MV-4-11 (cell line): ENCODE measurements around the gene ADARB2.

Source experiments
- DNase-seq: peaks from one replicate; lab custom pipeline; 2025; lab: John Stamatoyannopoulos, UW

Gene ADARB2

DNA sequence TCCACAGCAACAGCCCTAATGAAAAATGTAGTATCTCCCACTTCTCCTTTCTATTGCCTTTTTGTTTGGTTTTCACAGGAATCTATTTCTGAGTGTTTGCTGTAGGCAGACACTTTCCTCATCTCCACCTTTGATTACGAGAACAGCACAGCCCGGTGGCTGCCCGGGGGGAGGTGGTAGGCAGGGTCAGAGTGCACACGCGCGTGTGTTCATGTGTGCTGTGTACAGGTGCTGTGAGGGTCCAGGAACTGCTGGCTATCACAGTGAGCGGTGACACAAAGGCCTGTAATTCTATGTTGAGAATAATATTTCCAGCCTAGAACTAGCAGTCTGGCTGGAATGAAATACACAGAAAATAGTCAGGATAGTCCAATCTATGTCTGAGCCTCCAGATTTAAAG is 212.8 kb downstream of the ADARB2 start:
- DNase-seq: no peak

DNA sequence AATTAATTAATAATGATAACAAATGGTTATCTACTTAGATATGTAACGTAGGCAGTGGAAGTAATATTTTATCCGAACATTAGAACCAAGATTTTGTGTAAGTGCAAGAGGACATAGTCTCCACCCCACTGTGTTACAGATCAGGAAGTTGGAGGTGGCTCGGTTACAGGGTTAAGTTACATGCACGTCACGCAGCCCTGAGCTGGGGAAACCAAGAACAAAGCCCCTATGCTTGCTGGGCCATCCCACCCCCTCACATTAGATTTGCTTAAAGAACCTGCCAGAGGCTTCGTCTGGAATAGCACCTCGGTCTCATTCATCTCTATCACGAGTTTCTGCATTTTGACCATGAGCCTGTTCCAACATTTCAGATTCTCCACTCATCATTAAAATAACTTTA is 214.1 kb downstream of the ADARB2 start:
- DNase-seq: no peak

DNA sequence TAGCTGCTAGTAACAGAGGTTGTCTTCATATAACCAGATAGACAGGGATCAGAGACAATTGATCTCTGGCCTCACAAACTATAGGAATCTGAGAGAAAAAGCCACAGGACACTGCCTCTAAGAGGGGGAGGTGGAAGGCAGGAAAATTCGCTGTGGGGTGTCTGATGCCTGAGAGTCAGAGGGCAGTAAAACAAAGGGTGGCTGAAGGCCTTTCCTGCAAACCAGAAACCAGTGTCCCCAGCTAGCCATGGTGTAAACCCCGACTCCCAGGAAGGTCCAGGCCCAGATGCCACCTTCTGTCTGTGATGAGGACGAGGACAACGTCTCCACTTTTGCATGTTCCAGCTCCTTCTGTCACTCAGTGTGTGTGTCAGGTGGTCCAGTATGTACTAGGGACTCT is 215.1 kb downstream of the ADARB2 start:
- no peak for DNase-seq

DNA sequence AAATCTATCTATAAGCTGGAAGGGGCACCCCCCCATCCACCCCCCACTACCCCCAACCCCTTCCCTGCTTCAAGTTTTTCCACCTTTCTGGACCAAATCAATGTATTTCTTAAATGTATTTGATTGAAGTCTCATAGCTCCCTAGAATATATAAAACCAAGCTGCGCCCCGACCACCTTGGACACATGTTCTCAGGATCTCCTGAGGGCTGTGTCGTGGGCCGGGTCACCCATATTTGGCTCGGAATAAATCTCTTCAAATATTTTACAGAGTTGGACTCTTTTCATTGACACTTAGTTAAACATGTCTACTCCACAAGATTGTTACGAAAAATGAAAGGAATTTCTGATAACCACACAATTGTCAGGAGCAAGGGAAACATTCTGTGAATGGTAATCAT is 215.6 kb downstream of the ADARB2 start:
- no peak for DNase-seq

DNA sequence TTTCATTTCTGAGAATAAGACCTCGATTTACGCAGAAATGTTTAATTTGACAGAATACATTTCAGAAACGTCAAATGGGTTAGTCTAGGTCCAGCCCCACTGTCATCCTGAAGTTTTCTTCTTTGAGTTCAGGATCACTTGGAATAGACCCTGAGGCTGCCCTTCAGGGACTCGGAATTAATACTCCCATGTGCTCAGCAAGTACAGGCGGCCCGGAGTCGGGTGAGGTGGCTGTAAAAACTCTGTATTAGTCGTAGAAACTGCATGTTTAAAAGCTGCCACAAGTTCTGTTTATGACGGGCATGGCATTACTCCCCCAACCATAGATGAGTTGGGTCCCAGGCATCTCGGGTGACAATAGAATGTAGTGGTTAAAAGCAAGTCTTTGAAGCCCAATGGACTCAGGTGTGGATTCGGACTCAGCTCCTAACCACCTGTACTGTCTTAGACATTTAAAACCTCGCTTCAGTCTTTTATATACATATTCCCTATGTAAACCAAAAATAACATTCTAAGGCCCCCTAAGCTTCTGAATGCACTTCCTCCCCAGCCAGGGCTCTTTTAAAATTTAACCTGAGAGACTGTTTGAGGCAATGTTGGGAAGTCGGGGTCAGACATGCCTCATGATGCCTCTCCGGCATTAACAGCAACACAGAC is 216.3 kb downstream of the ADARB2 start:
- DNase-seq: no peak

DNA sequence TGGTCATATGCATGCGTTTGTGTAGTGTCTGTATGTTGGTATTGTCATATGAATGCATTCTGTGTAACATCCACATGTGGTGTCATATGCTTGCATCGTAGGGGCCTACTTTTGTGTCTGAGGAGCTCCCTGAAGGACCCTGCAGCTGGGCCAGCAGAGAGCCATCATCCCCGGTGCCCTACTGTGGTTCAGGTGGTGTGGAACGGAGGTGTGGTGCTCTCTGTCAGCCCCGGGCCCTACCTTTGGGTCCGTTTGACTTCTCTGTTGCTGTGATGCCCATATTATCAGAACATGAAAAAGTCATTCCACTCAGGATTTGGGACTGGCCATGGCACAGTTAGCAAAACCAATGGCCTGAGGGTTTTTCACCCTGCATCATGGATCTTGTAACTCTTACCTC is 217.9 kb downstream of the ADARB2 start:
- DNase-seq: no peak

DNA sequence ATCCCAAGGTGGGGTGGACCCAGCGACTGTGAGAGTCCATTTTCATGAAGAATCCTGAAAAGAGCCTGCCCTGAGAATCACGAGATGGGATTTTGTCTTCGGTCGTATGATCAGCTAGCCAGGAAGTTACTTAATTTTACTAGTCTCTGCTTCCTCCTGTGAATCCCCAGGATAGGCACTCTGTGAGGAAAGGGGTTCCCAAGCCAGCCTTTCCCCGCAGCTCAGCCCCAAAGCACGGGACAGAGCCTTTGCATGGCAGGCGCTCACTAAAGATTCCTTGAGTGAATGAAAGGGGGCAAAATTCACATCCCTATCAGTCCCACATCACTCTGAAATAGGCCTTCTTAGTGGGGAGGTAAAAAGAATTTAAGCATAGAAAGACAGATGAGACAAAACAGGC is 219.6 kb downstream of the ADARB2 start:
- no peak for DNase-seq

DNA sequence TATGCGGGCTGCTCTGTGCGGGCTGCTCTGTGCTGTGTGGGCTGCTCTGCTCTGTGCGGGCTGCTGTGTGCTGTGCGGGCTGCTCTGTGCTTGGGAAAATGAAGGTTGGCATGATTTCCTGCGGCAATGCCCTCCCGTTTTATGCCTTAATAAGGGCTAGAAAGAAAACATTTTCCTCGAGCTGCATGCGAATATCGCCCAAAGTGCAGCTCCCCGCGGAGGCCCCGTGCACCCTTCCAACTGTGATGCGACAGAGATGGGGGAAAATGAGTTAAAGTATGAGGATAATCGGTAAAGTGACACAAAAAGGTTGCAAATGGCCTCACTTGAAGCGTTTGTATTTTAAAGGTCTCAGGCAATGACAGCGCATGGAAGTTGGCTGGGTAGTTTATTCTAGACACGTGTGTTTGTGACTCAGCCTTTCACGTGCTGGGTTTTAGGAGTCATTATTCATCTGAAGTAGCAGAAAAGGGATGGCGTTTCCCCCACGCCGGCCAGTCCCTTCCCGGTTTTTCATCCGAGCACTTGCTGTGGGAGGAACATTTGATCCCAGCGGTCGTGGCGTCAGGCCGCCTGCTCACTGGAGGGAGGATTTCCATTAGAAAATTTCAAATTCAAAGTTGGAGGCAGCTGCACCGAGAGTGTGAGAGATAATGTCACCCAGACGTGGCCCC is 220.7 kb downstream of the ADARB2 start:
- no peak for DNase-seq

DNA sequence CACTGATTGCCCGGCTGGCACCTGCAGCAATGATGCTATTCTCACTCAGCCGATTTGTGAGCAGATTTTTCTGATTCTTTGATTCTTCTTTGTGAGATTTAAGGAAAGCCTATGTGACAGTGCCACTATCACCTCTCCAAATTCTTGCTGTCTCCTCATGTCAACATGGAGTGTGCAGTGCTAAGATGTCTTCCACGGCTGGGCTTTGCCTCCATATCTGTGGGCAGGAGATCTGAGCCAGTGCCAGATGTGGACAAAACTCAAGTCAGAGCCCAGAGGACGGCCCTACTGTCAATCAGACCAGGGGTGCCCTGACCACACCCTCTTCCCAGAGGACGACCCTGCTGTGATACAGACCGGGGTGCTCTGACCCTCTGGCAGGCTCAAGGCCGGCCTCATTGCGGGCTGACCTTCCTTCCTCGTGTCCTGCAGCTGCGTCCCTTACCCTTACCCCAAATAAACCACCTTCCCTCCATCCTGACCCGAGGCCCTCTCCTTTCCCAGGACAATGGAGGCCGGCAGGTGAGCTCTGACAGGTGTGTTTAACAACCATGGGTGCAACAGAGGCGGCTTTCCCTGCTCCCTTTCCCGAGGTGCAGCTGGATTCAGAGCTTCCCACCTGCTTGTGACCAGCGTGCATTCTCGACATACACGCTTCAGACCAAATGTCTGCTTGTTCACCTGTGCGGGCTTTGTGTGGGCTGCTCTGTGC is 221.4 kb downstream of the ADARB2 start:
- DNase-seq: no peak

DNA sequence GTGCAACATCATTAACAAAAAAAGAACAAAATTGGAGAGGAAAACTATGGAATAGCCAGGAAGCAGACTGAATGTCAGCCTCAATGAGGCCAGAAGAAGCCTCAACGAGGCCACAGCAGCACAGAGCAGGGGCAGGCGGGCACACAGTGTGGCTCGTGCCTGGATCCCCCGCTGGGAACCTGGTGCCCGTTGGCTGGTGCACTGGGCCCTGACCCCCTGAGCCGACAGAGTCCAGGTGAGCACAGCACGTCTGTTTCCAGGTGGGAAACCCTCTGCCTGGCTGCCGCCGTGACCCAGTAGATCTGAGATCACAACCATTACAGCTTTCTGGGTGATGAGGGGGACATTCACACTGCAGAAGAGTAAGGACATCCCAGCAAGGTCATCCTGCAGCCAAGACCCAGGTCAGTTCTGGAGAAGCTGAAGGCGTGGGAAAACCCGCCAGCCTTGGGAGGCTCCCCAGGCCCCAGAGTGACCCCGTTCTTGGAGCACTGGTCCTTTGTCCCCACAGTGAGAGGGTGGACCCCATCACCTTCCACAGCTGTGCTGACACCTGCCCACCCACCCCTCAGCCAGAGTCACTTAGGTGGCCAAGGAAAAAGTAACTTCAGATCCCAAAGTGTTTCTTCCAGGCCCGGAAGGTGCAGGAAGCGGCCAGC is 222.1 kb downstream of the ADARB2 start:
- DNase-seq: no peak

DNA sequence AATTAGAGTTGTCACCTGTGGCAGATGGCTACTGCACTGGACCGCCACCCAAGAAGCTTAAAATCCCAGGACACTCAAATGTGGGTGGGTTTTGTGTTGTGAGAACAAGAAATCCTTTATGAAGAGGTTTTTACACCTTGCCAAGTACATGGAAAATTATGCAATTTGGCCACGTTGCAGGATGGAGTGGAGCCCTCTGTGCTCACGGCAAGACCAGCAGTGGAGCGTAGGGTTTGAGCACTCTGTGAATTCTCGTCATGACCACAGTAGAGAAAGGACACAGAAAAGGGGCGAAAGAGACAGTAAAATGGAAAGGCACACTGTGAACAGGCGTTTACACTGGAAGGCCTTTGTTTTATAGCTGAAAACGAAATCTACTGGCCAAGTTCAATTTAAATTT is 222.6 kb downstream of the ADARB2 start:
- DNase-seq: no peak

DNA sequence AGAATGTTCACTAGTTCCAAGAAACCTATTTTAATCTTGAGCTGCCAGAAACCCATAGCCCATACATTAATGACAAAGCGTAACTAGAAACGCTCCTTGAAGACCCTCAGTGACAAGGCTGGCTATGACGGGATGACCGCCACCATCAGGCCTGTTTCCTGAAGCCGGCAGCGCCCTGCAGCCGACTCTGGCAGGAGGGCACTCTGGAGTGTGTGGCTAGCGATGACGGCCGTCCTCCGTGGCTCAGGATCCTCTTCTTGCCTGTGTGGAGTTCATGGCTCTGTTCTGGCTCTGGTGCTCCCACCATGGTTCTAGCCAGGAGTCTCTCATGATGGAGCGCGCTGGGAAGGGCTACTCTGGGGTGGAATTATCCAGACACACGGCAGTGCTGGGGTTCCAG is 224.1 kb downstream of the ADARB2 start:
- no peak for DNase-seq

DNA sequence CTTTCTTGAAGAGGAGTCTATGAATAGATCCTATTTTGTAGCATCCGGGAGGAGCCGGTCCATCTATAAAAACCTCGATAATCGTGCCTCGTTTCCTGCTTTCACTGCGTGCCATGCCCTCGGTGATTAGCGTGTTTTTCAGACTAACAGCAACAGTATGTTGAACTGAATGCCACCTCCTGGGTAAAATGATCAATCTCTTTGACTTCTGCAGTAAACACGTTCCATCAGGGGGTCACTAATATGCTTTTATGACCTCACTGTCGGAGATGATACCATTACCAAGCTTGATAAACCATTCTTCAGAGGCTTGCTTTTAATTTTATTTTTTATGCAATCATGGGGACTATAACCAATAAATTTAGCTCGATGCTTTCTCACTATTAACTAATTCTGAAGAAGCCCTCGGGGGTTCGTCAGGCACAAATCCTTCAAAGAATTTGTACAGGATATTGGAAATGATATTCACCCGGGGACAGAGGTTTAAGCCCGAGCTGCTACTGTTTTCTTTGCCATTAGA is 228.3 kb downstream of the ADARB2 start:
- DNase-seq: no peak

DNA sequence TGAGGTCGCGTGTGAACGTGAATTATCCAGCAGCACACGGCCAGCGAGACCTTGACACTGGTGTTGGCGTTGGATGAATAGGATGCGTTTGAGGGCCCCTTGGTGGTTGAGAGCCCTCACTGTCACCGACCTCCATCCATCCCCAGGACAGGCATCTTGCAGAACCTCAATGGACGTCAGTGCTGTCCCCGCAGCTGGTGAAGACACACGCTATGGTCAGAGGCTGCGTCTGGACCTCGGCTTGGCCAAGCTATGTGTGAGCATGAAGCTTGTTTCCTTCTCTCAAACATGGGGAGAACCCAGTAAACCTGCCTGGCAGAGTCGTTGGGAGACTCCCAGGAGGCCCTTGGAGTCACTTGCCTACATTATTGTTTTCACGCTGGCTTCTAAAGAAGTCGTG is 229.2 kb downstream of the ADARB2 start:
- DNase-seq: no peak

DNA sequence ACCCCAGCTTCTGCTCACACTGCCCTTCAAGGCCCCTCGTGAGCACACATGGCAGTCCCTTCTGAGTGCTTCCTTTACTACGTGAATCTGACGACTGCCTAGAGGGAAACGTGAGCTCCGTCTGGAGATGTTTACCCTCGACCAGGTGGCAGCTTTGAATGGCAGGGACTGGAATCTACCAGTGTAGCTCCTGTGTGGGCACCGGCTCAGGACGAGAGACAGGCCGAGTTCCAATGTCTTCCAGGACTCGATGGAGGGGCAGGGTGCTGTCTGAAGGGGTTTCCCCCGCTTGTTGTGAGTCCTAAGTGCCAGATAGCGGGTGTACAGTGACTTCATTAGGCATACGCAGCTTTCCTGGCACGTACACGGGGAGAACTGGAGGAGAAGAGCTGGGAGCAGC is 229.9 kb downstream of the ADARB2 start:
- DNase-seq: no peak

DNA sequence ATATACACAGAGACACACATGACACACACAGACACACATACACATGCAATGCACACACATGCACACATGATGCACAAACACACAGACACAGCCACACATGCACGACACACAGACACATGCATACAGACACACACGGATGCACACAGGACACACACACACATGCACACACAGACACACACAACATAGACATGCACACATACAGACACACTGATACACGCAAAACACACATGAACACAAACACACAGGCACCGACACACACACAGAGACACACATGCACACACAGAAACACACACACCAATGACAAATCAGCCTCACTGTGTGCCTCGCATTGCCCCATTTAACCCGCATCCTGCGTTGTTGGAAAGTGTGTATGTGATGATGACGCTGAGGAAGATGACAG is 232.4 kb downstream of the ADARB2 start:
- DNase-seq: no peak

DNA sequence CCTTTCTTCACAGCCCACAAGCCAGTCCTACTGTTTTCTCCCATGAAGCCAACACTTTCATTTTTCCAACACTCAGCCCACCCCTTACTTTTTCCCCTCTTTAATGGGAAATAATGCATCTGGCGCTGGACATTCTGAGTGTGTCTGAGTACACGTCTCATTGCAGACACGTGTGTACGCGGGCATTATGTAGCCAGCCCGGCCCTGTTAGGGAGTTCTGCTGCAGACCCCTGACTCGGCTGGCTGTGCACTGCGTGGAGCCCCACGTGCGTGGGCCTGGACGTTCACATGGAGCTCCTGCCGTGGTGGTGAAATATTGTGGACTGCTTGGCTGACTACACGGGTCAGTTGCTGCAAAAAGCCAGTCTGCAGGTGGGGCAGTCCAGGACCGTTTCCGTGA is 233.0 kb downstream of the ADARB2 start:
- no peak for DNase-seq

DNA sequence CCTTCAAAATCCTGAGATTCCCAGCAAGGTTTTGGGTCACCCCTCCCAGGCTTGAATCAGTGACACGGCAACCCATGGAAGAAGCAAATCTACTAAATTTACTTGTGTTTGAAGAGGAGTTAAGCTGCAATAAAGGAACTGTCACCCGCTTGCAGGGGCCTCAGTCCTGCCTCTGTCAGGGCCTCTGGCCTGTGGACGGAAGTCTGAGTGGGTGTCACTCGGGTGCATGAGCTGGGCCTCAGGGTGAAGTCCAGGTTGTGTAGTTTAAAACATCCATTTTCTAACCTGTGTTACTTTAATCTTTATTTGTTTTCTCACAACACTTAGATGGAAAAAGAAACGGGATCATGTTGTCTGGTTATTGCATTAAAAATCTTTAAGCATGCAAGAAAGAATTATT is 234.9 kb downstream of the ADARB2 start:
- DNase-seq: no peak

DNA sequence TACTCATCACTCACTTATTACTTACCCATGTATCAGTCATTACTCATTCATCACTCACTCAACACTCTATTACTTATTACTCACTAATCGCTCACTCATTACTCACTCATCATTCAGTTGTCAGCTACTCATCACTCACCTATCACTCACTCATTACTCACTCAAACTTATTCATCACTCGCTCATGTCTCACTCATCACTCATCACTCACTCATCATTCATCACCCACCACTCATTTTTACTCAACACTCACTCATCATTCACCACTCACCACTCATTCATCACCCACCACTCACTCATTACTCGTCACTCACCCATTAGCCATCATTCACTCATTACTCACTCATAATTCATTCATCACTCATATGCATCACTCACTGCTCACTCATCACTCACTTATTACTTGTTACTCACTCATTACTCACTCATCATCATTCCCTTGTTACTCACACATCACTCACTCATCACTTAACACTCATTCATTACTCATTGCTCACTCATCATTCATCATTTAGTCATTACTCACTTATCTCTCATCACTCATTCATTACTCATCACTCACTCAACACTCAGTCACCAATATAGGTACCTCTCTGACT is 237.9 kb downstream of the ADARB2 start:
- DNase-seq: no peak

DNA sequence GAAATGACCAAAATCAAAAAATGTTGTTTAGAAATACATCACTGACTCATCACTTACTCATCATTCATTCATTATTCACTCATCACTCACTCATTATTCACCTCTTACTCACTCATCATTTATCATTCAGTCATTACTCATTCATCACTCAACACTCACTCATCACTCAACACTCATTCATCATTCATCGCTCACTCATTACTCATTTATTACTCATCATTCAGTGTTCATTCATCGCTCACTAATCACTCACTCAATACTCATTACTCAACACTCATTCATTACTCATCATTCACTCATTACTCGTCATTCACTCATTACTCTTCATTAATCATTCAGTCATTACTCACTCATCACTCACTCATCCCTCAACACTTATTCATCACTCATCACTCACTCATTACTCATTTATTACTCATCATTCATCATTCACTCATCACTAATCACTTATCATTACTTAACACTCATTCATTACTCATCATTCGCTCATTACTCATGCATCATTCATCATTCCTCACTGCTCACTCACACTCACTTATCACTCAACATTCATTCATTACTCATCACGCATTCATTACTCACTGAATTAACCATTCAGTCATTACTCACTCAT is 238.5 kb downstream of the ADARB2 start:
- peak; percentile 15 for DNase-seq

DNA sequence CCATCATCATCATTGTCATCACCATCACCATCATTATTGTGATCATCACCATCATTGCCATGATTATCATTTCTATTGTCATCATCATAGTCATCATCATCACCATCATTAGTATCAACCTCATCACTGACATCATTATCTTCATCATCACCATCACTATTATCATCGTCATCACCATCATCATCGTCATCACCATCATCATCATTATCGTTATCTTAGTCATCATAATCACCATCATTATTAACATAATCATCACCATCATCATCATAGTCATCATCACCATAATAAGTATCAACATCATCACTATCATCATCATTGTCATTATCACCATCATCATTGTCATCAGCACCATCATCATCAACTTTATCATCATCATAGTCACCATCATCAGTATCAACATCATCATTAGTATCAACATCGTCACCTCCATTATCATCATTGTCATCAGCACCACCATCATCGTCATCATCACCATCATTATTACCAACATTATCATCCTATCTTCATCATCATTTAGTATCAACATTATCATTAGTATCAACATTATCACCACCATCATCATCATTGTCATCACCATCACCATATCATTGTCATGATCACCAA is 241.3 kb downstream of the ADARB2 start:
- no peak for DNase-seq
